Measurements from ENCODE around the gene OVOL3.

Gene OVOL3

DNA sequence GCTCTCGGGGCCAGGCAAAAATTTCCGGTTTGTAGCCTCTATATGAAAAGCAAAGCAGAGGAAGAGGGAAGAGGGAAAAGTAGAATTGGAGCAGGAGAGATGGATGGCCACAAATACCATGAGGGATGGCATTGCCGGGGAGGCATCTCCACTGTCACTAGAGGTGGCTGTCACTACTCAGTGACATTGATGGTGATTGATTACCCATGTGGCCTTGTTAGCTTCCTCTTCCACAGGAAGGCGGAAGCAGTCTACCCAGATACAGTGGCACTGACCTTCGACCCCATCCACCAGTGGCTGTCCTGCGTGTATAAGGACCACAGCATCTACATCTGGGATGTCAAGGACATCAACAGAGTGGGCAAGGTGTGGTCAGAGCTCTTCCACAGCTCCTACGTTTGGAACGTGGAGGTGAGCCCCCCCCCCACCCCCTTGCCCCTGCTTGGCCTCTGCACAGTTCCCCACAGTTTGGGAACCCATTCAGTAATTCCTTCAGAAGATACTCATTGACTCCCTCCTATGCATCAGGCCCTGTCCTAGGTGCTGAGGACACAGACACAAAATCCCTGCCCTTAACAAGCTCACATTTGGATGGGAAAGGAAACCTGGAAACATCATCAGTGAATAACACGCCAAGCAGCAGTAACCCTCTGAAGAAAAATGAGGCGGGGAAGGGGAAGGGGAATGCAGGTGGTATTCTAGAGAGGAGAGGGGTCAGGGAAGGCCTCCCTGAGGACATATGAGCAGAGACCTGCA, 37.6 kb upstream of the OVOL3 start:
- H3K9me3 ChIP-seq: no peaks in the 10 kb centered on the region
- H3K4me3 ChIP-seq (ENCODE audit: low read depth in 1 of 2, low read length in 1 of 2): no peak overlapping the region
- no peaks in the 10 kb centered on the region for H3K4me1 ChIP-seq (ENCODE audit: control insufficient read depth in 1 of 2, insufficient read depth in 1 of 2, low read depth in 1 of 2, low read length in 1 of 2)
- peaks cover 65% of the 10 kb centered on the region for H3K36me3 ChIP-seq
- TF ChIP-seq, protein P1, sequence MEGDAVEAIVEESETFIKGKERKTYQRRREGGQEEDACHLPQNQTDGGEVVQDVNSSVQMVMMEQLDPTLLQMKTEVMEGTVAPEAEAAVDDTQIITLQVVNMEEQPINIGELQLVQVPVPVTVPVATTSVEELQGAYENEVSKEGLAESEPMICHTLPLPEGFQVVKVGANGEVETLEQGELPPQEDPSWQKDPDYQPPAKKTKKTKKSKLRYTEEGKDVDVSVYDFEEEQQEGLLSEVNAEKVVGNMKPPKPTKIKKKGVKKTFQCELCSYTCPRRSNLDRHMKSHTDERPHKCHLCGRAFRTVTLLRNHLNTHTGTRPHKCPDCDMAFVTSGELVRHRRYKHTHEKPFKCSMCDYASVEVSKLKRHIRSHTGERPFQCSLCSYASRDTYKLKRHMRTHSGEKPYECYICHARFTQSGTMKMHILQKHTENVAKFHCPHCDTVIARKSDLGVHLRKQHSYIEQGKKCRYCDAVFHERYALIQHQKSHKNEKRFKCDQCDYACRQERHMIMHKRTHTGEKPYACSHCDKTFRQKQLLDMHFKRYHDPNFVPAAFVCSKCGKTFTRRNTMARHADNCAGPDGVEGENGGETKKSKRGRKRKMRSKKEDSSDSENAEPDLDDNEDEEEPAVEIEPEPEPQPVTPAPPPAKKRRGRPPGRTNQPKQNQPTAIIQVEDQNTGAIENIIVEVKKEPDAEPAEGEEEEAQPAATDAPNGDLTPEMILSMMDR (IDR thresholded peaks at IDR 0.05): no peak
- H3K27ac ChIP-seq: no peak overlapping the region
- H3K27me3 ChIP-seq: no peaks in the 10 kb centered on the region

DNA sequence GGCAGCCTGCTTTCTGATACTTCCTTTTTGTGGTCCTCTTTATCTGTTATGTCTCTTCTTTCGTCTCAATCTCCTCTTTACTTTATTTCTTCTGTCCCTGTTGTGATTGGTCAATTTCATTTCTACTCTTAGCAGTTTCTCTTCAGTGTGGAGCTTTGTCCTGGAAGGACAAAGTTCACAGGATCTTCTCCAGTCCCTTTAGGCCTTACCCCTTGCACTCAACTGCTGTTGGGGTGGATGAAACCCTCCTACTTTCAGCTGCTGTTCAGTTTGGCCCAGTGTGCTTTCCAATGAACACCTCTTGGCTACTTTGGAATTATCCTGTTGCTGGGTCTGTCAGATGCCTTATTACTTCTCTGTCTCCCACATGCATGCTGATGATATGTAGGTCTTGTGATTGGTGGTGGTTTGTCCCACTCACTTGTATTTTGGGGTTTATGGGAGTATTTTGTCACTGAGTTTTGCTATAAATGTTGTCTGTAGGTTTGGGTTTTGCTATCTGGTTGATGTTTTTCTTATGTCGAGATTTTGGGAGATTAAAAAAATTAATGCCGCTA, 31.5 kb upstream of the OVOL3 start:
- Histone ChIP-seq H3K9me3 (no peaks in the 10 kb centered on the region), H3K36me3 (peaks cover 53% of the 10 kb centered on the region), H3K4me1 (ENCODE audit: control insufficient read depth in 1 of 2, insufficient read depth in 1 of 2, low read depth in 1 of 2, low read length in 1 of 2) (no peaks in the 10 kb centered on the region), H3K27ac (no peak overlapping the region), H3K27me3 (no peaks in the 10 kb centered on the region), H3K4me3 (ENCODE audit: low read depth in 1 of 2, low read length in 1 of 2) (no peak overlapping the region)
- TF ChIP-seq, protein P1 (IDR thresholded peaks at IDR 0.05): no peak

- TF ChIP-seq, protein P1 (IDR thresholded peaks at IDR 0.05): no peak
- H3K27ac ChIP-seq: no peak overlapping the region
Measured at GRCh38 chr19:36081385-36081784, 29.6 kb upstream of the OVOL3 start.

DNA sequence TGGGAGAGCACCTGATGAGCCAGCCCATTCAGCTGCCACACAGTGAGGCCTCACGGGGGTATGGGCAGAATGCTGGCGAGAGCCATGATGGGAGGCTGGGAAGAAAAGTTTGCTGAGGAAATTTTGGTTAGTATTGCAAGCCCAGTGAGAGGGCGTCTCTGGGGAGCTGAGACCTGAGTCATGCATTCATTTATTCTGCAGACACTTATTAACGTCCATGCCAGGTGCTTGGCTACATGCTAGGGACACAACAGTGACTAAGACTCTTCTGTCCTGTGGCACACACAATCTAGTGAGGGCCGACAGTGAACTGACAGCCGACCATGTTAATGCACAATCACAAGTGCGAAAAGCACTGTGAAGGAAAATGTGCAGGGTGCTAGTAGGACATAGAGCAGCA, 29.0 kb upstream of the OVOL3 start:
- H3K4me1 ChIP-seq (ENCODE audit: control insufficient read depth in 1 of 2, insufficient read depth in 1 of 2, low read depth in 1 of 2, low read length in 1 of 2): no peaks in the 10 kb centered on the region
- TF ChIP-seq, protein P1 (IDR thresholded peaks at IDR 0.05): no peak
- H3K4me3 ChIP-seq (ENCODE audit: low read depth in 1 of 2, low read length in 1 of 2): no peak overlapping the region
- no peaks in the 10 kb centered on the region for H3K9me3 ChIP-seq
- H3K27ac ChIP-seq: no peak overlapping the region
- peaks cover 63% of the 10 kb centered on the region for H3K36me3 ChIP-seq
- no peaks in the 10 kb centered on the region for H3K27me3 ChIP-seq

More at GRCh38 chr19:36081385-36081784, 29.6 kb upstream of the OVOL3 start:
- Histone ChIP-seq H3K9me3 (no peaks in the 10 kb centered on the region), H3K4me3 (ENCODE audit: low read depth in 1 of 2, low read length in 1 of 2) (no peak overlapping the region), H3K27me3 (no peaks in the 10 kb centered on the region), H3K4me1 (ENCODE audit: control insufficient read depth in 1 of 2, insufficient read depth in 1 of 2, low read depth in 1 of 2, low read length in 1 of 2) (no peaks in the 10 kb centered on the region), H3K36me3 (peaks cover 58% of the 10 kb centered on the region)

- Histone ChIP-seq H3K27ac (no peak overlapping the region), H3K4me3 (ENCODE audit: low read depth in 1 of 2, low read length in 1 of 2) (no peak overlapping the region), H3K9me3 (no peaks in the 10 kb centered on the region), H3K27me3 (no peaks in the 10 kb centered on the region), H3K36me3 (peaks cover 63% of the 10 kb centered on the region), H3K4me1 (ENCODE audit: control insufficient read depth in 1 of 2, insufficient read depth in 1 of 2, low read depth in 1 of 2, low read length in 1 of 2) (no peaks in the 10 kb centered on the region)
- TF ChIP-seq, protein P1 (IDR thresholded peaks at IDR 0.05): no peak
Measured at GRCh38 chr19:36082916-36083315, 28.0 kb upstream of the OVOL3 start.
